C4-2B (cell line): ENCODE measurements around the gene CDH15.
"Not testable (repeated sequence)": the region's sequence is repeated elsewhere in the genome, so short reads cannot be mapped to it uniquely, and the experiment has no call there.

Source experiments
- ZFX ChIP-seq: fragments of 450-650 bp; IDR thresholded peaks from 2 replicates; pipeline ENCODE4 v1.6.1; 2017
- TF ChIP-seq, protein P1 (sequence below): fragments of 450-650 bp; conservative IDR thresholded peaks from 2 replicates; pipeline ENCODE4 v1.5.1; 2017; ENCODE audit warnings: mild to moderate bottlenecking

DNA sequence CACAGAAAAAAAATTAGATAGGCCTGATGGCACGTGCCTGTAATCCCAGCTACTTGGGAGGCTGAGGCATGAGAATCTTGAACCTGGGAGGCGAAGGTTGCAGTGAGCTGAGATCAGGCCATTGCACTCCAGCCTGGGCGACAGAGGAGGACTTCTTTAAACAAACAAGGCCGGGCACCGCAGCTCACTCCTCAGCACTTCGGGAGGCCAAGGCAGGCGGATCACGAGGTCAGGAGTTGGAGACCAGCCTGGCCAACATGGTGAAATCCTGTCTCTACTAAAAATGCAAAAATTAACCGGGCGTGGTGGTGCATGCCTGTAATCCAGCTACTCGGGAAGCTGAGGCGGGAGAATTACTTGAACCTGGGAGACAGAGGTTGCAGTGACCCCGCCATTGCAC lies 72.7 kb downstream of the CDH15 start:
- TF ChIP-seq, protein P1, sequence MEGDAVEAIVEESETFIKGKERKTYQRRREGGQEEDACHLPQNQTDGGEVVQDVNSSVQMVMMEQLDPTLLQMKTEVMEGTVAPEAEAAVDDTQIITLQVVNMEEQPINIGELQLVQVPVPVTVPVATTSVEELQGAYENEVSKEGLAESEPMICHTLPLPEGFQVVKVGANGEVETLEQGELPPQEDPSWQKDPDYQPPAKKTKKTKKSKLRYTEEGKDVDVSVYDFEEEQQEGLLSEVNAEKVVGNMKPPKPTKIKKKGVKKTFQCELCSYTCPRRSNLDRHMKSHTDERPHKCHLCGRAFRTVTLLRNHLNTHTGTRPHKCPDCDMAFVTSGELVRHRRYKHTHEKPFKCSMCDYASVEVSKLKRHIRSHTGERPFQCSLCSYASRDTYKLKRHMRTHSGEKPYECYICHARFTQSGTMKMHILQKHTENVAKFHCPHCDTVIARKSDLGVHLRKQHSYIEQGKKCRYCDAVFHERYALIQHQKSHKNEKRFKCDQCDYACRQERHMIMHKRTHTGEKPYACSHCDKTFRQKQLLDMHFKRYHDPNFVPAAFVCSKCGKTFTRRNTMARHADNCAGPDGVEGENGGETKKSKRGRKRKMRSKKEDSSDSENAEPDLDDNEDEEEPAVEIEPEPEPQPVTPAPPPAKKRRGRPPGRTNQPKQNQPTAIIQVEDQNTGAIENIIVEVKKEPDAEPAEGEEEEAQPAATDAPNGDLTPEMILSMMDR, result not testable (repeated sequence)
- not testable (repeated sequence) for TF ChIP-seq ZFX
